SKM-1 treated with dmso at 0.1 percent for 144 hours (cell line): ENCODE results near the gene SATB2.

Source experiments
- DNase-seq: peaks from one replicate; lab custom pipeline; 2025; ENCODE audit not compliant: unreplicated experiment; lab: John Stamatoyannopoulos, UW

SATB2 gene

DNA sequence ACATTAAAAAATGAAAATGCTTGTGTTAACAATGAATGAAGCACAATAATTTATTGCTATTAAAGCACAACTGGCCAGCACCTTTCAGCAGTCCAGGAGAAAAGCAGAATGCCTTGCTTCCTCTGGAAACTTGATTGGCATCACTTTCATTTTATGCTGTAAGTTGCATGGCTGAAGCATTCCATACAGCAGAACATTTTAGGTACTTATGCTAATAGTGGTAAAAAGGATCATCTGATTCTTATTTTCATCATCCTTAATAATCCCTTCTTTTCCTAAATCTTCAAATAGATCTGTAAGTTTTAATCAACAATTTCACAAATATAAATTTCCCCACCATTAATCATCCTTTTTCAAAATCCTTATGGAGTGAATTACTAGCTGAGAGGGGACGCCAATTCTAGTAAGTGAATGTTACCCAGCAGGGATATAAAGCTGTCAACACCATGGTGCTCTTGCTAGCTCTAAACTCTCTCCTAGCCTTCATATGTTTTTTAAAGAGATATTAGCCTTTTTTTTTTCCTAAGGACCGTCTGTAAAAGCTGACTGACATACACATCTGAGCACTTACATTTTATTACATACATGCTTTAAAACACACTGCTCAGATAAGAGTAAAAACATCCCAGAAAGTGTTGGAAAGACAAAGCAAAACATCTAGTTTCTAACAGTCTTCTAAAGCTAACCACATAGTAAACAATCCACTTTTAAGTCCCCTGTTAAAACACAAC is 5.3 kb downstream of the SATB2 start:
- DNase-seq = no peak

DNA sequence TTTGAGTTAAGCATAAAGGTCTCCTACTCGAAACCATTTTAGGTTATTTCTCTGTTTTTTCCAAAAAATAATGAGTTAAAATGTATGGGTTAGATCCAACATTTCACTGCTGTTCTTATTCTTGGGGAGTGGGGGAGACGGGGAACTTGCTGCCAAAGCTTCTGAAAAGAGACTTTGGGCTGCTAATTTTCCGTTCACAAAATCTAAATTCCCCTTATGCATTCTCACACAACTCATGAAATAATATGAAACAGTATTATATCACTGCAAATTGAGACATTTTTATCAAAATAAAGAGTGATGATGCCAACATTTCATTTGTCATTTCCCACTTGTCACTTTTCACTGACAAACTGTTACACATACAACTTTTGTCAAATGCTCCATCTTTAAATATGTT is 7.8 kb downstream of the SATB2 start:
- DNase-seq = no peak

DNA sequence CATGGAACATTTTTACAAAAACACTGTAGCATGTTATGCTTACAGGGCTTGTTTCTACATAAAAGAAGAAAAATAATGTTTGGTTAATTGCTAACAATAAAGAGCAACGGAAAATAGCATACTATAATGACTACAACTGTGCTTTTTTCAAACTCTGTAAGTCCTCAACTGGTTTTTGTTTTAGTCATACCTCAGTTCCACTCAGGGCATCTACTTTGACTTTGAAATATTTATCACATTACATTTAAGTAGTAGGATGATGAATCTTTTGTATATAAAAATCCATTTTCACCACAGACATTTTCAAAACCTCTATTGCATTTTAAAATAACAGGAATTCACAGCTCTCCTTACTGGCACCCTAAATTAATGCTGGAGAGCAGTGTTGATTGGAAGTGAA is 8.3 kb downstream of the SATB2 start:
- DNase-seq = no peak

DNA sequence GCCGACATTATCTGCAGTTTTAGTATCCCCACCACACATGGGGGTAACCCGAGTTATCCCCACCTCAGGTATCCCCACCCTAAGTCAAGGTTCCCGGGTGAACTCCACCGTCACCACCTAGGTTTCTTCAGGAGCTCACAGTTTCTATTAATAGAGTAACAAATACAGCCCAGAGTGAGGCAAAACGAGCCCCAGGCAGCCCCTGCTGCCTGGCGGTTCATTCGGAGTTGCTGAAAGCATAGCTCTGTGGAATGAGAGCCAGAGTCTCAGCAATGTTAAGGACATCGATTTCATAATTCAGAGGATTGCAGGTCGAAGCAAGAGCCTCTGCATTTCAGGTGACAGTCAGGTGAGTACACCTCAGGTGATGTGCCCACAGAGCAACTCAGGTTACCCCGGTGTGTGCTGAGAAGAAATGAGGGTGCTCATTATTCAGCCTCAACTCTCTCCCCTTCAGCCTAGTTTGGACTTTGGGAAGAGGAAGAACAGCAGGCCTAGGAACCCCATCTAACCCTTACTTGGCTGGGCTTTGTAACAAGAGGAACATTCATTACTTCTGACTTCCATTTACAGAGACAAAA is 10.7 kb downstream of the SATB2 start:
- DNase-seq = no peak

DNA sequence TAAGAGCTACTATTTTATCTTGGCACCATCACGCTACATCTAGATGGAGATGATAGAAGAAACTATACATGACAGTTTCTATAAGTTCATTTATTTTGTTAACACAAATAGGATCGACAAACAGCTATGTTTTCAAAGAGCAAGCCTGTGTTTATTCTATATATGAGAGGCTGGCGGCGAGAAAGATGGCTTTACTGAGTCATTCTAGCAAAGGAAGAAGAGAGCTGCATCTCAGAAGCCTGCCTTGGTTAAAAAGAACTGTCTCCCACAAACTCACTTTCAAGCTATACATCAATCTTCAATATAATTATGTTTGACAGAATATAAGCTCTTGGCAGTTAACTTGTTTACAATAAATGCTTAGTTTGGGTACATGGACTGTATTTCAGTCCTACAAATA is 13.0 kb downstream of the SATB2 start:
- no peak for DNase-seq

DNA sequence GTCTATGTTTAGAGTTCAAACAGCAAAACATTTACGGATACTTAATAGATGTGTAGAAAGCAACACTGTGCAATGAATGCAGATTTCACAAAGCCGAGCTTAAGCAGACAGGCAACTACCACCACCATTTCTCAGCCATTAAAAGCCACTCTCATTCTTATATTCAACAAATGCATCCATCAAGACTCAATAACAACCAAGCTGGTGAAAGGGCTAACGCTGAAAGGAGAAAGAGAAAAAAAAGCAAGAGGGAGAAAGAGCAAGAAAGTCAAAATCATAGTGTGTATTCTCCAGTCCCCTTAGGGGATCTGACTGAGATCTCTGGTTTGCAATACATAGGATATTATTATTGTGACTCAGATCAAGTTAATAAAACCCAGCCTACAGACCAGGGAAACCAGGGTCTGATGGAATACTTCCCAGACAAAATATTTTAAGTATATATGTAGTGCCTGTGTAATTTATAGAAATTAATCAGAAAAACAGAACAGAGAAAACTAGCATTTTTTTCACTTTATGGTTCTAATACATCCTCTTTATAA is 14.1 kb downstream of the SATB2 start:
- DNase-seq = no peak

DNA sequence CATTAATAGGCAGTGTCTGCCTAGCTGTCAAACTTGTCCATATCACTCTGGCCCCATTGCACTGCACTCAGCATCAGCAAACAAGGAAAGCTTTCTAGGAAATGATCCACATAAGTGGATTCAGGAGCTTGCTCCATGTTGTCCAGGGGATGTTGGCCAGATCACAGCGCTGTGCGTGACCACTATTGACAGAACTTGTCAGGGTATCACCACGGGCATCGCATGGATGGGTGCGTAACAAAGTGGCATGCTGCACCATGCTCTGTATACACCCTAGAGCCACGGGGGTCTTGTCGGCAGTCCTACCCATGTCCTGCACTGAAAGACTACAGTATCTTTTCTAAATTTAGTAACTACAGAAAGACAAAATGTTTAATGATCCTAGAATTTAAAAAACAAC is 15.6 kb downstream of the SATB2 start:
- DNase-seq = no peak

DNA sequence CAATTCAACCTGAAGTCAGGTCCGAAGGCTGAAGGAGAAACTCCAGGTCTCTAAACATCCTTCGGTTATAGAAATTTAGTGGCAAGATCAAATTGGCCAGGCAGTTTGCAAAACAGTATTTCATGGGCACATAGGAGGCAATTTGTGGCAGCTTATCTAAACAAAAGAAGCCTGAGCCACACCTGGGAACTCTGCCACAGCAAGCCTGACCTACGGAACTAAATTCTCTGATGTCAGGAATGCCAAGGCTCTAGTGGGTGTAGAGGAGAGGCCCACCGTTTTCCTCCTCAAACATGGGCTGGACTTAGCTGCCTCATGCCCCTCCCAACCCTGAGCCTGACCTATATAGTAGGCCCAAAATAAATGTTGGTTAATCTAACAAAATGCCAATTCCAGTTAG is 16.0 kb downstream of the SATB2 start:
- no peak for DNase-seq

DNA sequence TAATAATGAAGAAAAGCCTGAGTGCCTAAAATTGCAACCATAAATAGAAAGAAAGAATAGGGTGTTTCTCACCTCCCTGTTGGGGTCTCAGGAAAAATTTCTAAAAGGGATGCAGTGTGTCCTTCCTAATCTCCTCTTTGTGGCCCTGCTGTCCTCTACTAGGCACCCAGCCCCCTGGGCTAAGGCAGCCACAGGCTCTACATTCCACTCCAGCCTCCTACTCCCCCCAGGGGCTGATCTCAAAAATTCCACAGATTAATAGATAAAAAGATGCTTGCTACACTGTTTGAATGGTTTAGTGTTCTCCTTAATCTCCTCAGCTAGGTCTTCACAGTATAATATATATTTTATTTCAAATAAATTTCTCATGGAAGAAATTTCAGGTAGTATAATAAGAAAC is 17.6 kb downstream of the SATB2 start:
- no peak for DNase-seq

DNA sequence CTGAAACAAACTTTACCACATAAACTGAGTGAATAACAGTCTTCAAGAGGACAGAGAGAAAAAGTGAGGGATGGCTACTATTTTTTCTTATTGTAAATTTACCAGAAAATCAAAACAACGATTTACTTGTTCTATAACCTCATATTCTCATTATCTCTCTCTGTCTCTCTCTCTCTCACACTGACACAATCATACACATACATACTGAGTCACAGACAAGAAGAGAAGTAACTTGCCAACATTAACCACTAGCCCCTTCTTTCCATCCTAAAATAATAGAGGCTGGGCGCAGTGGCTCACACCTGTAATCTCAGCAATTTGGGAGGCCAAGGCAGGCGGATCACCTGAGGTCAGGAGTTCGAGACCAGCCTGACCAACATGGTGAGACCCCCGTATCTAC is 18.2 kb downstream of the SATB2 start:
- DNase-seq = no peak

DNA sequence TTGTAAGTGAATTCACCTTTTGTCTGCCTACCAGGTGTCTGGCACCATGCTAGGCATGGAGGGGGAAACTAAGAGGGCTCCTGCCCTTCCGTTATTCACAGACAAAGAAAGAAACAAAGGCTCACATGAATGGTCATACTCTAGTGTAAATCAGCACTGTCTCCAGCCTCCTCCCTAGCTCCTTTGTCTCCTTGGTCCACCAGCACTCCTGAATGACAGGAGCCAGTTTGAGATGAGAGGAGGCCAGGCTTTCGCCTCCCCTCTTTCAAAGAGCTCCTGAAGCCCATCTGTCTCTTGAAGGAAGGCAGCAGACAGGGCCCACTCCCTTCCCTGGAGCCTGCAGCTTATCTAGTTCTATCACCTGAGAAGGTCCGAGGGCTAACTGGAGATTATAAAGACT is 18.7 kb downstream of the SATB2 start:
- no peak for DNase-seq

DNA sequence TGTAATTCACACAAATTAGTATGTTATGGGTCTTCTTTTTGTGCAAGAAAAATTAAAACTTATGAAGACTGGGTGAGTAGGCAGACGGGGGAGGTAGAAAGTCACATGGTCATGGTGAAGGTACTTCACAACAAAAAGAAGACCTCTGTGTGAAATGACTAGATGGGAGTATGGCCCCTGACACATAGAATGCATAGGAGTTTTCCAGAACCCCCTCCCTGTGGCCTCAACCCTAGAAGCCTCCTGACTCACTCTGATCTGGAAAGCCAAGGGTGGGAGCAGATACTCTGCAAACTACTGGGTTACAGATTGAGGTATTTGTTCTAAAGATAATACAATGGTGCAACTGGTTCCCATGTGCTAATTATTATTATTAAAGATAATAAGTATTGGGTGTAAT is 23.2 kb downstream of the SATB2 start:
- DNase-seq = no peak

DNA sequence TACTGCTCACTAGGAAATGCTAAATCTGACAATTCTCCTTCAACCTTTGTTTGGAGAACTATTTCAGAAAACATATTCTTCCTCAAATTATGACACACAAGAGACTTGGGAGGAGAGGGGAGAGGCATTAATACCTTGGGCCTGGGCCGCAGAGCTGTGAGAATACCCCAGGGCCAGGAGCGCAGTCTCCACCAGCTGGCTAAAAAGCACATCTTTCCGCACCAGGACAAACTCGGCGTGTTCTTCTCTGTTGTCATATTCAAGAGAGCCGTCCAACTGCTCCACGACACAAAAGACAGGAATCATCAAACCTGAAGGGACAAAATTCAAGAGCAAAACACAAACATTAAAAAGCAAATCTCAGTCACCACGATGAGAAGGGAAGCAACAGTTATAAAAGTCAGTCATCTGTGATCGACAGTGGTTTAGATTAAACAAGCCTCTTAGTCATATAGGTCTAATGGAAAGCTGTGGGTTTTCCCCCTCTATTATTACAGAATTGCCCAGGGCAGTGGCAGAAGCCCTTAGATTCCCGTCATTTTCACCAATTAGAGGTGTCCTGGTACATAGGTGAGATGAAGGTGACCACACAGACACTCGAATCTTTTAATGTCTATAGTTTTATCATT is 24.4 kb downstream of the SATB2 start:
- DNase-seq = no peak

DNA sequence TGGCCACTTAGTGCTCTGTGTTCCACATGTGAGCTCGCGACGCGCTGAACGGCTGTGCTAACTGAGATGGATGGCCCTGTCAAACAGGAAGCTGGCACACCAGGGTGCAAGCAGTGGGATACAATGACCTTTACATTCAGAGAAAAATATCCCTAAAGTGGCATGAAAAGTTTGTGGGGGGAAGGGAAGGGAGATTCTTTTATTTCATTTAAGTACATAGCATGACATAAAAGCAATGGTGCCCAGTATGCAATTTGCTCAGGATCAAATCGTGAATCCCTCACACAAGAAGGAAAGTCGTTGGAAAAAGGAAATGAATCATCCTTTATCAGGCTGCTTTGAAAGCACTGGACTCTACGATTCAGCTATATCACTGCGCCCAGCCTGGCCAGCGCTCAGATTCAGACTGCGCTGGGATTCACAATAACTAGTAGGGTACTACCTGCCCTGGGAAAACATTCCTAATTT is 26.0 kb downstream of the SATB2 start:
- no peak for DNase-seq

DNA sequence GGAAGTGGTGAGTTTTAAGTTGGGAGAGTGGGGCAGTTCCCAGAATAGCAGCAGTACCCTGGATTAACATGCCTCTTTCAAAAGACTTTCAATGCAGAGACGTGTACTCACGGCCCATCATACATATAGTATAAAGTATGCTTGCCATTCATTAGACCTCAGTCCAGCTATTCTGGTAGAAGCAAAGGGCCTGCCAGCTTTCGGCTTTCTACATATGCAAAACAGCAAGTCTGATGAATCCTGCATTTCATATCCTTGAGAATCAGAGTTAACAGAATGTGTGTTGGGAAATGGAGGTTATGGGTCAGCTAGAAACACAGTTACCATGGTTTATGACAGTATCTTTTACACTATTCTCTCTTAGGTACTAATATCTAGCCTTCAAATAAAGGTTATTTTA is 27.5 kb downstream of the SATB2 start:
- DNase-seq = no peak

DNA sequence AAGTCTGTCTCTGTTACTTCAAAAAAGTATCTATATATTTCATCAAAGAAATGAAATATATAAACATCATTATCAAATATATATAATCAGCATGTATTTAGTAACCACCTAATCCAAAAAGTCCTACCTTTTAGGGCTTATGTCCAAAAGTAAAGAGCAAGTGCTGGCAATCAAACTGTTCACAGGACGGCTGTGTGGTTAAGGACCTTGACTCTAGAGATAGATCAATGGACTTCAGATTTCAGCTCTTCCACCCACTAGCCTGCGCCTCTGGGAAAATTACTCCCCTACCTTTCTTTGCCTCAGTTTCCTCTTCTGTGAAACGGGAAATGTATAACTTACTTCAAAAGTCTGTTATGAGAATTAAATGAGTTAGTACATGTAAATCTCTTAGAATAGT is 29.4 kb downstream of the SATB2 start:
- no peak for DNase-seq

DNA sequence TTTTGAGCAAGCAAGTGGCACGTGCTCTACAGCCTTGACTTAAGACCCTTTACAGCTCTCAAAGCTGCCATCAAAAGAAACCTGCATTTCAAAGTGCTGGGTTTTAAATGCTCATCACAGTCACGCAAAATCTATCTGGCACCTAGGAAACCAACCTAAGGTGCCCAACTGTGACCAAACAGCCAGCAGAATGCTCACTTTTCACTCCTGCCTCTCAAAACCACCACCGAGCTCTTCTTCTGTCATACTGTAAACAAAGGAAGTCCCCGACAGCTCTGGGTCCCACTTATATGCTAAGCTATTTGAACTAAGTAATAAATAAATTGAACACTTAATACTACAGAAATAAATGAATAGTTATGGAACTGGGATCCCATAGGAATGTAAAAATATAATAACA is 33.6 kb downstream of the SATB2 start:
- DNase-seq = no peak

DNA sequence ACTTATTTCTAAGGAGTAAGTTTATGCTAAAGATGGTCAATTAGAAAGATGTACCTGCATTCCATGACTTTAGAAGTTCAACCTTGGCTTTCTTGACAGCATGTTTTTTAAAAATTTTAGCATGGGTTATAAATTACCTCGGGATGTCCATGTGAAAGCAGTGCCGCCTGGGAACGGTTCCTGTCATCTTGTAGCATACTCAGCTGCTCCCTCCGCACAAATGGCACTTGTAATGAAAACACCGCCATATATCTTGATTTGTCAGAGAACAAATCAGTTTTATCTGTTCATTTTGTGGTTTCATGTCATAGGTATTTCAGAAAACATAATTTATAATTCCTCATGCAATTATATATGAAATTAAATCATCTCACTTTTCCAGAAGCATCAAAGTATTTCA is 38.3 kb downstream of the SATB2 start:
- DNase-seq = no peak

DNA sequence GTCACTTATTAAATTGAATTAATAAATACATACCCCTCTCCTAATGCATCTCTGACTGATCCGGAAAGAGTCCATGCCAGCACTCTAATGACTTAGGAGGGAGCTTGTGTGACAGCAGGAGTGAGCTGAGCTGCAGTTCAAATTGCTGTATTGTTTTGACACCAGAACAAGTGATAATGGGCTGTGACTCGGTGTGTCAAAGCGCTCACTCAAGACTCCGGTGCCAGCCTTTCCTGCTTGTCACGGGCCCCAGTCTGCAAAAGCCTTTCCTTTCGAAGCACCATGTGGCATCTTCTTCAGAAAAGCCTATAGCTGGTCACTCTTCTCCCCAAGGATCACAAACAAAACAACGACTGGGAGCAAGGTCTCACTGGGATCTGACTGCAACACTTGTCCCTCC is 43.3 kb downstream of the SATB2 start:
- DNase-seq = no peak

DNA sequence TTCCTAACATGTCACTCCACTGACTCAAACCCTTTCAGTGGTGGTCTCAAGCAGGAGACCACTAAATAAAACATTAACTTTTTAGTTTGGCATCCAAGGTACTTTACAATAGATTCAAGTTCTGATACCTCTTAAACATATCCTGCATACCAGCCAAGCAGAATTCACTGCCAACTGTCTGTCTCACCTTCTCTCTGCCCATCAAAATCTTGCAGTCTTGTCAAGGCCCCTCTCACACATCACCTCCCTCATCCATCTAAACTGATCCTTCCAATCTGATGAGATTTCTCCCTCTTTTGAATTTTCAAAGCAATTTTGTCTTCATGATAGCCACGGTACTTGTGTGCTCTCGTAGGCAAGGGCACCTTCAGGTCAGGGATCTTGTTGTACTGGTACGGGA is 43.7 kb downstream of the SATB2 start:
- no peak for DNase-seq

DNA sequence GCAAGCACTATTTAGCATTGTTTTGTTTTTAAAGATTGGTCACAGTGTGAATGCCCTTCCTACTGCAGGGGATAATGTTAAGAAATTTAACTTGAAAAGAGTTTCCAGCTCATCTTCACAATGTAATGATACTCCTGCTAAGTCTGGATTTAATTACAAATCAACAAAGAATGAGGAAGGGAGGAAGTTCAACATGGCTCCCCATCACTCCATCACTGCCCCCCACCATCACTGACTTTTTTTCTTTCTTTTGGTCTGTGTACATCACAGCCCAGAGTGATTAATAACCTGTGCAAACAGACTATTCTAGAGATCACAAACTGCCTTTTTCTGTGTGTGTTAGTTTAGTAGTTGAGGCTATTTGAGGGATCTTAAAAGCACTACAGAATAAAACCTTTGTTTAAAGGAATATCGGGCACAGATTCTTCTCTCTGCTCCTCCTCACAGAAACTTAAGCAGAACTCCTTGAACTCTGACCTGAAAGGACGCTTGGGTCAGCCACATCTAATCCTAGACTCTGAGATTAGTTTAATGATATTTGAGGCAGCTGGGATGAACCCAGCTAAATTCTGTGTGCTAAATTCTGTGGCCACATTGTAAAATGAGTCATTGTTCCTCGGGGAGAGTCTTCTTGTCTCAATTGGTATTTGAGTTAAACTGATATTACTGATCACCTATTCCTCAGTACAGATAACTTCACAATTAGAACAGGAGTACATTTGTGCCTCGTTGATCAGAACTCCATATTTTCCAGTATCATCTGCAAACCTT is 47.8 kb downstream of the SATB2 start:
- no peak for DNase-seq

DNA sequence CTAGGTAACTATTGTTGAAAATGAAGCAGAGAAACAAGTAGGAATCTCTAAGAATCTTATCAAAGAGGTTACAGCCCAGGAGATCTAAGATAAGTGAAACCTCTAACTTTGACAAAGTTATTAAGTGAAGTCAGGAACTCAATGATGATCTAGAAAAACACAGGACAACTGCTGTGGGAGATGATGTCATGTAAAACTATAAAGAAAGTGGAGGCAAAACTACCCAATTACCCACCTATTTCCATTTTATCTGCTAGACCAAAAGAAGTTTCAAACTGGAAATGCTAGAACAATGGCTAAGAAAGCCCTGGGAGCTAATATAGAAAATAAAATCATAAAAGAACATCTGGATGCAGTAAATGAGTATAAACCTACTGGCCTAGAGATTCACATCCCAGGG is 50.3 kb downstream of the SATB2 start:
- no peak for DNase-seq
